HG03060 (cell line): ENCODE measurements around the gene HUS1B.
"Not testable (repeated sequence)": the region's sequence is repeated elsewhere in the genome, so short reads cannot be mapped to it uniquely, and the experiment has no call there.

Experiments
- ATAC-seq: cut with Tn5 transposase; IDR thresholded peaks from one replicate; pipeline ENCODE4 v1.9.1; 2021; ENCODE audit warnings: low read depth, moderate number of reproducible peaks; ENCODE audit not compliant: unreplicated experiment

HUS1B gene

DNA sequence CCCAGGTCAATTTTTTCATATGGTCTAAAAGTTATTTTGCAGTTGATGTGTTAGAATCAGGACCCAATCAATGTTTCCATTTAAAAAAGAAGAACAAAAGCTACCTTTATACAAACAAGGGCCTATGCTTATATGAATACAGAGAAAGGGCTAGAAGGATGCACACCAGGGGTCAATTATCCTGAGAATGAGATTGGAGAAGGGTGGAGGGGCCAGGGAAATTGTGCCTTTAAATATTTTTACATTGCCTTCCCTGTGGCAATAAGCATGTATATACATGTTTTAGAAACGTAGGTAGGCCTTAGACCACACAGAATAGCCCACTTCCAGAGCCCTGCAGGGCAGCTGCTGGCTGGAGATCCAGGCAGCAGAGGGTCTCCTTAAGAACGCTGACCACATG, 23.4 kb upstream of the HUS1B start:
- ATAC-seq, result no peak

GRCh38 chr6:679282-679681, 22.4 kb upstream of the HUS1B start:
- no peak for ATAC-seq

- no peak for ATAC-seq
Measured at GRCh38 chr6:678520-678919, 21.6 kb upstream of the HUS1B start.

GRCh38 chr6:677919-678318, 21.0 kb upstream of the HUS1B start:
- no peak for ATAC-seq

- no peak for ATAC-seq
Measured at GRCh38 chr6:674956-675355, 18.1 kb upstream of the HUS1B start.

DNA sequence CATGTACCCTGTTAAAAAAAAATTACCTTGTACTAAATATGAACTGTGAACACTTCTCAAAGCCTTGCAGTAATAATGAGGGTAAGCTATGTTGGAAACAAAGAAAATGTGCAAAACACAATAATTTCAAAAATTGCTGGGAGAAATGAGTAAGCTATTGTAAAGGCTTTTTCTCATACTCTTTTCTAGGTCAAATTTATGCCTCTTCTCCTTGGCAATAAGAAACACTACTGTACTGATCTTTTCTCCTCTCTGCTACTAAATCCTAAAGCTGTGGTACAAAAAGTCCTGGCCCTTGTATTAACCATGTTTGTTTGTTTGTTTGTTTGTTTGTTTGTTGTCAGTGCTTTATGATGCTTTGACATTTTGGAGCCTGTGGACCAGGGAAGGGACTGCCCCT, 17.5 kb upstream of the HUS1B start:
- ATAC-seq, result no peak

DNA sequence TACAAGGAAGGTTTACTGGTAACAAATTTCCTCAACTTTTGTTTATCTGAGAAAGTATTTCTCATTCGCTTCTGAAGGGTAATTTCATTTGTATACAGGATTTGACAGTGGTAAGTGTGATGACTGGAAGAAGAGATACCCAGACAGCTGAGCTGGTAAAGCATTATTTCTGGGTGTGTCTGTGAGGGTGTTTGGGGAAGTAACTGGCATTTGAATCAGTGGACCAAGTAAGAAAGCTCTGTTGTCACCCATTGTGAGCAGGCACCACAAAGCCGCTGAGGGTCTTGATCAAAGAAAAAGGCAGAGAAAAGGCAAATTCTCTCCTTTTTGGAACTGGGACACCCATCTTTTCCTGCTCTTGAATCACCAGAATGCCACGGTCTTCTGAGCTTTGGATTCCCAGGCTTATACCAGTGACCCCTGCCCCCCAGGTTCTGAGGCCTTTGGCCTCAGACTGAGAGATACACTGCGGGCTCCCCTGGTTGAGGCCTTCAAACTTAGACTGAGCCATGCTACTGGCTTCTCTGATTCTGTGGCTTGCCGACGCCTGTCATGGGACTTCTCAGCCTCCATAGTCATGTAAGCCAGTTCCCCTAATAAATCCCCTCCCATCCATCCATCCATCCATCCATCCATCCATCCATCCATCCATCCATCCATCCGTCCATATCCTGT, 10.5 kb upstream of the HUS1B start:
- ATAC-seq, result no peak

- ATAC-seq, result no peak
Measured at GRCh38 chr6:665403-666267, 8.7 kb upstream of the HUS1B start.

- not testable (repeated sequence) for ATAC-seq
Measured at GRCh38 chr6:663788-664187, 6.9 kb upstream of the HUS1B start.

GRCh38 chr6:659716-660581, 3.0 kb upstream of the HUS1B start:
- ATAC-seq, result no peak

- no peak for ATAC-seq
Measured at GRCh38 chr6:658244-658643, 1.3 kb upstream of the HUS1B start.

DNA sequence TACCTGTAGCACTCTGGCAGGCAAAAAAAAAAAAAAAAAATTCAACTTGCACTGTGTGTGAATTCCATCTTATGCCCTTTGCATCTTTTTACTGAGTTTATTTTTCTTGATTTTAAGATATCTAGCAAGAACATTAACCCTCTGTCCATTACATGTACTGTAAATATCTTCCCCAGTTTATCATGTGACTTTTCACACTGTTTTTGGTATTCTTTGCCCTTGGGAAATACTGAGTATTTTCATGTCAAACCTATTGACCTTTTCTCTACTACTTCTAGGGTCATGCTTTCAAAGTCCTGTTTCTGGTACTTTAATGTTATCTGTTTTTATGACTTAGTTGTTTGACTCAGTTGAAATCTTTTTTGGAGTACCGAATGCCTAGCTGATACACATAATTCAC, 843 bp upstream of the HUS1B start:
- no peak for ATAC-seq

DNA sequence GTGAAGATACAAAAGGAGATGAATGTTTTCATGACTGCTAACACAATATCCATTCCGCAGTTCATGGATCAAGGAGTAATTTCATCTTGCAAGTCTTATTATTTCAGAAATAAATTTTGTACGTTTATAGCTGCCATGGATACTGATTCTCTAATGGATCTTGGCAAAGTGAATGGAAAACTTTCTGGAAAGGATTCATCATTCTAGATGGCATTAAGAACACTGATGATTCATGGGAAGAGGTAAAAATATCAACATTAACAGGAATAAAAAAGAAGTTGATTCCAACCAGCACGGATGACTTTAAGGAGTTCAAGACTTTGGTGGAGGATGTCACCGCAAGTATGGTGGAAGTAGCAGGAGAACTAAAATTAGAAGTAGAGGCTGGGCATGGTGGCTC, 2.8 kb downstream of the HUS1B start:
- no peak for ATAC-seq

- no peak for ATAC-seq
Measured at GRCh38 chr6:652865-653264, 4.0 kb downstream of the HUS1B start.

DNA sequence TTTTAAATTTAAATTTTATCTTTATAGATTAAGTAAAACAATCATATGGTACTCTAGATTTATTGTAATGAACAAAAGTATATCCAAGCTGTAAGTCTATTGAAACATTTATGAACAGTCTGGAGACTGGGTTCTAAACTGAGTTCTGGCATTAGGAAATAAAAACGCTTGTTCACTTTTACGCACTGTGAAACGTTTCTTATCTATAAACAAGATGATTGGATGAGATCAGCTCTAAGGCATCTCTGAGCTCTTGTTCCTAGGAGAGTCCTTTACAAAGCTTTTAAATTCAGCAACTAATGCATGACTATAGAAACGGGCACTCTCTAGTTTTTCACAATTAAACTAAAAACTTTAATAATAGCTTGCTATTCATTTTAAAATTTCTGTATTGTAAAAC, 6.8 kb downstream of the HUS1B start:
- no peak for ATAC-seq

DNA sequence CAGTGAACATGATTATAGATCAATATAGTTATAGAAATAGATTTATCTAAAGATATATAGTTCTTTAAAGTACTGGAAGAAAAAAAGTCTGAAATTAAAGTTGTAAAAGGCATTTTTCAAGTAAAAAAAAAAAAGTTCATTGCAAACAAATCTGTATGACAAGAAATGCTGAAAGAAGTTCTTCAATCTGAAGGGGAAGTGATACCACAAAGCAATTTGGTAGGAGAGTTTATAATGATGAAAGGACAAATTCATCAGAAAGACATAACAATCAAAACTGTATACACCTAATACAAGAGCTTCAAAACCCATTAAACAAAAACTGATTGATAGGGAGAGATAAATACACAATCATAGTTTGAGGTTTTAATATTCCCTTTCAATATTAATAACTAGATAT, 14.1 kb downstream of the HUS1B start:
- no peak for ATAC-seq

DNA sequence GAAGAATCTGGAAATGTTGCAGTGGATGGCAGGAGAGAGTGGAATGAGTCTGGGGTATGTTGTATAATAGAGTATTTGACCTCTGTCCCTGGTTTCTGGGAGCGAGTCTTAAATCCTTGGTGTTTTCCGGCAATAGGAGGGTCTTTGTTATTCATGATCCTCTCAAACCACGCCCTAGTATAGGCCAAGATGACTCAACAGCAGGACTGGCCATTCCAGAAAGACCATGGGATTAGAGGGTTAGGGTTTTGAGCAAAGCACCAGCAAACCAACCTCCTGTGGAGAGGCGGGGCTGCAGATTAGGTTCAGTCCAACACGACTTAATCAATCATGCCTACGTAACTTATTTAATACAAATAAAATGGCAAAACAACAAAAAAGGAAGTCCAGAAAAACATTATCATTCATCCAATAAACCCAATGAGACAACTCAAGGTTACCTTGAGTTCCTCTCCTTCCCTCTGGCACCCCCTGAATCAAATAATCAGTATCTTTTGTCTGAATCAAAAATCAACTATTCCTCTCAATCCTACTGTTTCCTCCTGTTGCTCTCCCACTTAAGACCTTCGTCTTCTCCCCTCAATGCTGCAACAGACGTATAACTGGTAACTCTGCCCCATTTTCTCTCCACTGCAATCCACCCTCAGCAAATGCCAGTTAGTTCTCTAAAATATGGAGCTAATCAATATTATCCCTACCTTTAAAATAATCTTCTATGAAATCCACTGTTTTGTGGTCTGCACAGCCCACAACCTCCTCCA, 15.5 kb downstream of the HUS1B start:
- no peak for ATAC-seq

- peak; percentile 49 for ATAC-seq
Measured at GRCh38 chr6:636488-636887, 20.4 kb downstream of the HUS1B start.

- ATAC-seq, result no peak
Measured at GRCh38 chr6:635233-635632, 21.7 kb downstream of the HUS1B start.

DNA sequence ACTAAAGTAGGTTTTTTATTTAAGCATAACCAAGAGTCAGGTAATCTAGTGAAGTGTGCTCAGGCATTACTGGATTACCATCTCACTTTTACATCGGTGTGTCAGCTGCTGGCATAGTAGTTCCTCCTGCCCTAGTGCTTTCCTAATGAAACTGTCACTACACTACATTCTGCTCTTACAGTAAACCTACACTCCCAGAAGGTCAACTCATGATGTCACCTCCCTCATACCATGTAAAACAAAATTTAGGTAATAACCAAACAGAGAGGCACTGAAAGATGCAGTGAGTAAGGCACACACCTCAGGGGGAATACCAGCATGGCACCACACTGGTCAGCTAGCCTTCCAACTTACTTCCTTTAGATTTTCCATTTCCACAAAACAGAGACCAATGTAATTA, 23.3 kb downstream of the HUS1B start:
- no peak for ATAC-seq
